ENCODE data around the gene UNC80.

Gene UNC80

GRCh38 chr2:209965723-209966122 lies 194.1 kb downstream of the UNC80 start:
- H3K27ac ChIP-seq: no peak overlapping the region
- no peak for TF ChIP-seq CTCF (IDR thresholded peaks at IDR 0.05)
- no peak for TF ChIP-seq ZFX (IDR thresholded peaks at IDR 0.05; ENCODE audit: borderline replicate concordance)

GRCh38 chr2:209969692-209970091 lies 198.1 kb downstream of the UNC80 start:
- TF ChIP-seq CTCF (IDR thresholded peaks at IDR 0.05): no peak
- TF ChIP-seq ZFX (IDR thresholded peaks at IDR 0.05; ENCODE audit: borderline replicate concordance): no peak
- H3K27ac ChIP-seq: no peak overlapping the region

GRCh38 chr2:209970271-209970670 lies 198.6 kb downstream of the UNC80 start:
- no peak for TF ChIP-seq ZFX (IDR thresholded peaks at IDR 0.05; ENCODE audit: borderline replicate concordance)
- TF ChIP-seq CTCF (IDR thresholded peaks at IDR 0.05): no peak
- no peak overlapping the region for H3K27ac ChIP-seq

GRCh38 chr2:209970711-209971110 lies 199.1 kb downstream of the UNC80 start:
- no peak overlapping the region for H3K27ac ChIP-seq
- no peak for TF ChIP-seq ZFX (IDR thresholded peaks at IDR 0.05; ENCODE audit: borderline replicate concordance)
- TF ChIP-seq CTCF (IDR thresholded peaks at IDR 0.05): no peak

GRCh38 chr2:209973328-209973727 lies 201.7 kb downstream of the UNC80 start:
- no peak for TF ChIP-seq CTCF (IDR thresholded peaks at IDR 0.05)
- no peak for TF ChIP-seq ZFX (IDR thresholded peaks at IDR 0.05; ENCODE audit: borderline replicate concordance)
- no peak overlapping the region for H3K27ac ChIP-seq

GRCh38 chr2:209974576-209974975 lies 202.9 kb downstream of the UNC80 start:
- TF ChIP-seq ZFX (IDR thresholded peaks at IDR 0.05; ENCODE audit: borderline replicate concordance) (no peak), CTCF (IDR thresholded peaks at IDR 0.05) (no peak)
- H3K27ac ChIP-seq: no peak overlapping the region

GRCh38 chr2:209976698-209977385 lies 205.2 kb downstream of the UNC80 start:
- TF ChIP-seq CTCF (IDR thresholded peaks at IDR 0.05): no peak
- TF ChIP-seq ZFX (IDR thresholded peaks at IDR 0.05; ENCODE audit: borderline replicate concordance): no peak
- H3K27ac ChIP-seq: no peak overlapping the region
